ENCODE data around the gene TPPP3. TPM values are rescaled to one million over a fixed set of nuclear protein-coding genes. Genes with fewer than 3 reads are reported as not detected.
A peak's percentile ranks its signal among the peaks of the same experiment; 100 is the strongest.

Gene TPPP3
- total RNA-seq, 4 donors from 2014 or later, result 47.6 to 182 (median 121) TPM

DNA sequence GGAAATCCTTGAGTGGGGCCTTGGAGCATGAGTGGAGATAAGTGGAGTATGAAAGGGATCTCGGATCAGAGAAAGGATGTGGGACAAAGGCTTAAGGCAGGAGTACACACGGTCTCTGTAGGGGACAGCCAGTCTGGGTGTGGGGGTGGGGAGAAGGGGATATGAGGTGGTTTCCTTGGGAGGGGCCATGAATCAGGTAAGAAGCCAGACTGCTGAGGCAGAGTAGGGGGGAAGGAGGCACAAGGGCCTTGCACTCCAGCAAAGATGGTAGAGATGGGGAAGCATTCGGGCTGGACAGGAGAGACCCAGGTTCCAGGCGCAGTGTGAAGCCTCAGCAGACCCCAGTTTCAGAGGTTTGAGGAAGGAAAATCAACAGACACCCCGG, 39.2 kb upstream of the TPPP3 start:
- peaks cover 21% of the 10 kb centered on the region for H3K36me3 ChIP-seq
- TF ChIP-seq, protein P1, sequence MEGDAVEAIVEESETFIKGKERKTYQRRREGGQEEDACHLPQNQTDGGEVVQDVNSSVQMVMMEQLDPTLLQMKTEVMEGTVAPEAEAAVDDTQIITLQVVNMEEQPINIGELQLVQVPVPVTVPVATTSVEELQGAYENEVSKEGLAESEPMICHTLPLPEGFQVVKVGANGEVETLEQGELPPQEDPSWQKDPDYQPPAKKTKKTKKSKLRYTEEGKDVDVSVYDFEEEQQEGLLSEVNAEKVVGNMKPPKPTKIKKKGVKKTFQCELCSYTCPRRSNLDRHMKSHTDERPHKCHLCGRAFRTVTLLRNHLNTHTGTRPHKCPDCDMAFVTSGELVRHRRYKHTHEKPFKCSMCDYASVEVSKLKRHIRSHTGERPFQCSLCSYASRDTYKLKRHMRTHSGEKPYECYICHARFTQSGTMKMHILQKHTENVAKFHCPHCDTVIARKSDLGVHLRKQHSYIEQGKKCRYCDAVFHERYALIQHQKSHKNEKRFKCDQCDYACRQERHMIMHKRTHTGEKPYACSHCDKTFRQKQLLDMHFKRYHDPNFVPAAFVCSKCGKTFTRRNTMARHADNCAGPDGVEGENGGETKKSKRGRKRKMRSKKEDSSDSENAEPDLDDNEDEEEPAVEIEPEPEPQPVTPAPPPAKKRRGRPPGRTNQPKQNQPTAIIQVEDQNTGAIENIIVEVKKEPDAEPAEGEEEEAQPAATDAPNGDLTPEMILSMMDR (IDR thresholded peaks at IDR 0.05), result no peak
- no peak for TF ChIP-seq POLR2AphosphoS5 (IDR thresholded peaks at IDR 0.05)
- peaks cover 57% of the 10 kb centered on the region for H3K4me1 ChIP-seq
- no peaks in the 10 kb centered on the region for H3K9me3 ChIP-seq
- H3K27me3 ChIP-seq, result peaks cover 4% of the 10 kb centered on the region
- WGBS, result 83% methylated on average over 5 of the region's 5 CpGs
- H3K4me3 ChIP-seq, result peak overlapping the region; percentile 53
- DNase-seq (ENCODE audit: low spot score in 2 of 2), result no peak
- peak overlapping the region; percentile 12 for H3K27ac ChIP-seq

GRCh38 chr16:67431775-67432505, 38.6 kb upstream of the TPPP3 start:
- Histone ChIP-seq H3K27ac (peak overlapping the region; percentile 85), H3K36me3 (peaks cover 16% of the 10 kb centered on the region), H3K4me3 (peak overlapping the region; percentile 53), H3K4me1 (peaks cover 57% of the 10 kb centered on the region), H3K9me3 (no peaks in the 10 kb centered on the region), H3K27me3 (peaks cover 4% of the 10 kb centered on the region)
- TF ChIP-seq POLR2AphosphoS5 (IDR thresholded peaks at IDR 0.05) (no peak), POLR2A (IDR thresholded peaks at IDR 0.05) (no peak), EP300 (IDR thresholded peaks at IDR 0.05) (no peak)
- TF ChIP-seq, protein P1 (IDR thresholded peaks at IDR 0.05), result no peak
- 65% methylated on average over 11 of the region's 13 CpGs for WGBS
- DNase-seq (ENCODE audit: low spot score in 2 of 2), result no peak

- H3K27ac ChIP-seq, result peak within 1 kb of the TSS; percentile 85
- 3% methylated on average over 23 of the region's 87 CpGs for WGBS
- TF ChIP-seq EP300 (IDR thresholded peaks at IDR 0.05) (no peak), POLR2AphosphoS5 (IDR thresholded peaks at IDR 0.05) (no peak), POLR2A (IDR thresholded peaks at IDR 0.05) (no peak)
- TF ChIP-seq, protein P1 (IDR thresholded peaks at IDR 0.05), result no peak
These were observed 37.9 kb upstream of the TPPP3 start, which contains the start of gene HSD11B2 for GRCh38 chr16:67430977-67431774. HSD11B2 (plus strand) TSS chr16:67431121; CDS start chr16:67431249, 128 bp downstream.

DNA sequence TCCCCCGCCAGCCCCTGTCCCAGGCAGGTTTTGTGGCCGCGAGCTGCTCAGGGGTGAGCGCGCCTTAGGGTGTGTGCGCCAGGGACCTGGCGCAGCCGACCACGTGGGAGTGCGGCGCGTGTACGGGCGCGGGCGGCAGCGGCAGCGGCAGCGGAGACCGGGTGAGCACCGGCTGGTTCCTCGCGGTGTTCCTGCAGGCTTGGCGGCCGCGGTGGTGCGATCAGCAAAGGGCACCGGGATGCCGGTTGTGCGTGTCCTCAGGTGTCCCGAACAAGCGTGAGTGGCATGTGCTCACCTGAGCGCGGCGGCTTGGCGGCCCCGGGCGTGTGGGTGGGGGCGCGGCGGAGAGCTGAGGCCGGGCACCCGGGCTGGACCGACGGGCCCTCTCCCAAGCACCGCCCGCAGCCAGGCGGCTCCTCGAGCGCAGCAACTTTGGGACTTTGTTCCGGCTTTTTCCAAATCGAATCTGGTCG, 37.2 kb upstream of the TPPP3 start:
- Histone ChIP-seq H3K4me3 (peak overlapping the region; percentile 53), H3K27ac (peak overlapping the region; percentile 85), H3K9me3 (no peaks in the 10 kb centered on the region), H3K27me3 (peaks cover 4% of the 10 kb centered on the region), H3K36me3 (peaks cover 2% of the 10 kb centered on the region), H3K4me1 (peaks cover 62% of the 10 kb centered on the region)
- 0% methylated on average over 13 of the region's 53 CpGs for WGBS
- TF ChIP-seq POLR2AphosphoS5 (IDR thresholded peaks at IDR 0.05), result peak in 2 of 3 donors; percentile 18 to 41
- TF ChIP-seq POLR2A (IDR thresholded peaks at IDR 0.05), result no peak
- no peak for DNase-seq (ENCODE audit: low spot score in 2 of 2)

More at GRCh38 chr16:67430977-67431774, 37.9 kb upstream of the TPPP3 start, which contains the start of gene HSD11B2:
- H3K4me3 ChIP-seq, result peak within 1 kb of the TSS; percentile 53
- H3K36me3 ChIP-seq, result peaks cover 8% of the 10 kb centered on the region
- H3K4me1 ChIP-seq, result peaks cover 57% of the 10 kb centered on the region
- no peaks in the 10 kb centered on the region for H3K9me3 ChIP-seq
- peaks cover 4% of the 10 kb centered on the region for H3K27me3 ChIP-seq
- DNase-seq (ENCODE audit: low spot score in 2 of 2), result no peak

- Histone ChIP-seq H3K27me3 (peaks cover 4% of the 10 kb centered on the region), H3K9me3 (no peaks in the 10 kb centered on the region), H3K4me3 (peak overlapping the region; percentile 53), H3K4me1 (peaks cover 62% of the 10 kb centered on the region), H3K27ac (peak overlapping the region; percentile 85), H3K36me3 (no peaks in the 10 kb centered on the region)
- no peak for DNase-seq (ENCODE audit: low spot score in 2 of 2)
- TF ChIP-seq, protein P1 (IDR thresholded peaks at IDR 0.05), result no peak
- TF ChIP-seq POLR2AphosphoS5 (IDR thresholded peaks at IDR 0.05) (no peak), EP300 (IDR thresholded peaks at IDR 0.05) (no peak), POLR2A (IDR thresholded peaks at IDR 0.05) (no peak)
- 10% methylated on average over 4 of the region's 13 CpGs for WGBS
These were observed 36.7 kb upstream of the TPPP3 start for GRCh38 chr16:67429799-67430503.

Data from suprapubic skin (tissue), 4 donors.